NT2/D1 (cell line): ENCODE results near the gene ABLIM1.

Experiments
- SUZ12 ChIP-seq: IDR thresholded peaks from 2 replicates; pipeline ENCODE4 v1.6.1; 2011; ENCODE audit not compliant: insufficient read length, insufficient read depth; ENCODE audit errors: extremely low read depth
- YY1 ChIP-seq: IDR thresholded peaks from 2 replicates; pipeline ENCODE4 v1.6.1; 2011; ENCODE audit not compliant: insufficient read length, insufficient read depth

- TF ChIP-seq SUZ12 (no peak), YY1 (no peak)
Observed at GRCh38 chr10:114703377-114704107, 45.5 kb upstream of the ABLIM1 start.
